ENCODE measurements around the gene LCMT1. TPM values are rescaled to one million over a fixed set of nuclear protein-coding genes. Genes with fewer than 3 reads are reported as not detected.
A peak's percentile ranks its signal among the peaks of the same experiment; 100 is the strongest.

Gene LCMT1
- total and polyA plus RNA-seq, 2 of the 13 experiments (the other 11 are each of a cell fraction or from before 2014, with no cell fraction given) = 41.2 to 48.7 TPM

DNA sequence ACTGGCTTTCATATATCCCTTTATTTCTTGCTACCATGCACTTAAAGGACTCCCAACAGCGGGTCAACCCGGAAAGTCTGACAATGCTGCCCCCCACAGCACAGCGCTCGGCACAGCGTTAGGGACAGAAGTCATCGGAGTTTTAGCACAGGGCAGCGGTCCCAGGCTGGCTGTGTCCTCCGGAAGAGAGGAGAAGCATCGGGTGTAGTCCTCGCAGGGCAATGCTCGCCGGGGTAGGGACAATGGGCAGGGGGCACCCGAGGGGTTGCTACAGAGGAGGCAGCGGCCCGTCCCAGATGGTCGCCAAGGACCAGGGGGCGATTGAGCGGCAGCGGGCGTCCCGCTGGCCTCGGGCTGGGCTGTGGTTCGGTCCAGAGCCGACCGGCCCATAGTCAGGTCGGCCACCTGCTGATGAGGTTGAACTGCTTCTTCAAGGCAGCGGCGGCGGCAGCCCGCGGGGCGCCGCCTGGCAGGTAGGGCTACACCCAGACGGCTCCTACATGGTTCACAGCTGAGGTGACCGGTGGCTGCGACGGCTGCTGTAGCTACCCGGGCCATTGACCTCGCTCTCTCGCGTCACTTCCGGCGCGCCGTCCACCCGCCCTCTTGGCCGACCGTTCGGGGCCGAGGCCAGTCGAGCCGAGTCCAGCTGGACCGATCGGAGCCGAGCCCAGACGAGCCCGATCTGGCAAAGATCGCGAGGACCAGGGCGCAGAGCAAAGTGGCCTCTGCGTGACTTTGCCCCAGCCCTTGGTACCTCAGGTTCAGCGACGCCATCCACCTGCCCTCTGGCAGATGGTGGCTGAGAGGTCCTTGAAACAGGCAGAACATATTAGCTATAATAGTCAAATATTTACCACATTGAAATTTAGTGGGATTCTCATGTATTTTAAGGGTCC lies 4.7 kb upstream of the LCMT1 start (continued):
- TF ChIP-seq ZHX2 (IDR thresholded peaks at IDR 0.05; ENCODE audit: low read depth) (peak; percentile 94), ZHX2 (CRISPR knock-in tag; IDR thresholded peaks at IDR 0.05; ENCODE audit: borderline replicate concordance) (0 out of 2 replicates have a peak, but pooled peaks have one; percentile 4), FOXJ3 (CRISPR knock-in tag; IDR thresholded peaks at IDR 0.05; ENCODE audit: borderline replicate concordance) (peak; percentile 83), TBX3 (IDR thresholded peaks at IDR 0.05; ENCODE audit: borderline replicate concordance) (no peak), ZNF280B (CRISPR knock-in tag; IDR thresholded peaks at IDR 0.05; ENCODE audit: borderline replicate concordance) (peak; percentile 85), SRSF4 (IDR thresholded peaks at IDR 0.05; ENCODE audit: low read depth, low read length, poor library complexity, severe bottlenecking) (no peak), ARNTL (CRISPR knock-in tag; IDR thresholded peaks at IDR 0.05) (peak; percentile 69; the same call in 1 of the 2 replicates), MXI1 (IDR thresholded peaks at IDR 0.05; ENCODE audit: borderline replicate concordance, low read depth, low read length) (peak; percentile 66; the same call in 1 of the 3 replicates), ZNF296 (CRISPR knock-in tag; conservative IDR thresholded peaks at IDR 0.05) (peak; percentile 94), ZNF781 (CRISPR knock-in tag; IDR thresholded peaks at IDR 0.05; ENCODE audit: borderline replicate concordance, not compliant biosample characterization) (no peak), KLF16 (CRISPR knock-in tag; IDR thresholded peaks at IDR 0.05) (peak in 1 of 2 experiments; percentile 91; a peak in 2 of 4 replicates), NR2C2 (CRISPR knock-in tag; IDR thresholded peaks at IDR 0.05; ENCODE audit: borderline replicate concordance) (peak; percentile 99), ZNF292 (CRISPR knock-in tag; IDR thresholded peaks at IDR 0.05; ENCODE audit: borderline replicate concordance, low read depth) (peak; percentile 85), ZFYVE20 (CRISPR knock-in tag; IDR thresholded peaks at IDR 0.05; ENCODE audit: borderline replicate concordance, low read depth) (no peak), IKZF1 (IDR thresholded peaks at IDR 0.05) (no peak)
- TF ChIP-seq, protein P1, sequence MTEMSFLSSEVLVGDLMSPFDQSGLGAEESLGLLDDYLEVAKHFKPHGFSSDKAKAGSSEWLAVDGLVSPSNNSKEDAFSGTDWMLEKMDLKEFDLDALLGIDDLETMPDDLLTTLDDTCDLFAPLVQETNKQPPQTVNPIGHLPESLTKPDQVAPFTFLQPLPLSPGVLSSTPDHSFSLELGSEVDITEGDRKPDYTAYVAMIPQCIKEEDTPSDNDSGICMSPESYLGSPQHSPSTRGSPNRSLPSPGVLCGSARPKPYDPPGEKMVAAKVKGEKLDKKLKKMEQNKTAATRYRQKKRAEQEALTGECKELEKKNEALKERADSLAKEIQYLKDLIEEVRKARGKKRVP (CRISPR knock-in tag; IDR thresholded peaks at IDR 0.05) = no peak; a peak in 1 of 4 replicates
- TF ChIP-seq, protein P2, sequence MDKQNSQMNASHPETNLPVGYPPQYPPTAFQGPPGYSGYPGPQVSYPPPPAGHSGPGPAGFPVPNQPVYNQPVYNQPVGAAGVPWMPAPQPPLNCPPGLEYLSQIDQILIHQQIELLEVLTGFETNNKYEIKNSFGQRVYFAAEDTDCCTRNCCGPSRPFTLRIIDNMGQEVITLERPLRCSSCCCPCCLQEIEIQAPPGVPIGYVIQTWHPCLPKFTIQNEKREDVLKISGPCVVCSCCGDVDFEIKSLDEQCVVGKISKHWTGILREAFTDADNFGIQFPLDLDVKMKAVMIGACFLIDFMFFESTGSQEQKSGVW (CRISPR knock-in tag; IDR thresholded peaks at IDR 0.05; ENCODE audit: borderline replicate concordance) = no peak
